ENCODE data around the gene ABLIM3. TPM values are rescaled to one million over a fixed set of nuclear protein-coding genes. Genes with fewer than 3 reads are reported as not detected.

The ABLIM3 gene
- total and polyA plus RNA-seq, 2 of the 13 experiments (the other 11 are each of a cell fraction or from before 2014, with no cell fraction given), result 0.53 to 6.3 TPM

- H4K20me1 ChIP-seq (ENCODE audit: insufficient read depth, low read length), result no peaks in the 10 kb centered on the region
- ATAC-seq (no peak), DNase-seq (ENCODE audit: low spot score) (no peak), FAIRE-seq (no peak)
- intact Hi-C loops (cut with micrococcal nuclease; ENCODE audit: unreplicated experiment), result loop anchor here (1.0 kb wide), 2 partner anchors 10 to 11 kb away; no protein-coding TSS in a partner anchor
- WGBS (ENCODE audit: low lambda C conversion rate), result 63% methylated on average over 5 of the region's 5 CpGs
- H3K4me3 ChIP-seq (replicated peaks in 1 of 3; ENCODE audit: insufficient read depth in 1 of 3, low read depth in 2 of 3, low read length in 3 of 3), result peak overlapping the region; percentile 39 to 70 (median 51); a peak in 5 of 6 replicates
- H2AFZ ChIP-seq (ENCODE audit: low read length), result no peak overlapping the region
- H3K27ac ChIP-seq (ENCODE audit: extremely low read length, insufficient read depth, low read length), result peak overlapping the region; percentile 87
- H3K27me3 ChIP-seq (ENCODE audit: control insufficient read depth in 1 of 2, insufficient read depth in 2 of 2, low read length in 2 of 2), result no peaks in the 10 kb centered on the region
- peak overlapping the region; percentile 89 for H3K4me2 ChIP-seq (ENCODE audit: low read depth, low read length)
- peak overlapping the region; percentile 80 for H3K9ac ChIP-seq (ENCODE audit: insufficient read depth, low read depth, low read length)
- no peak for TF ChIP-seq RNF219 (CRISPR knock-in tag; IDR thresholded peaks at IDR 0.05)
- no peak for TF ChIP-seq SP4 (CRISPR knock-in tag; IDR thresholded peaks at IDR 0.05)
- TF ChIP-seq RFX1 (IDR thresholded peaks at IDR 0.05), result no peak
- TF ChIP-seq ZNF7 (CRISPR knock-in tag; IDR thresholded peaks at IDR 0.05), result no peak
- no peak for TF ChIP-seq ZMYM4 (CRISPR knock-in tag; IDR thresholded peaks at IDR 0.05)
- peak; percentile 70 for TF ChIP-seq ZNF629 (CRISPR knock-in tag; conservative IDR thresholded peaks at IDR 0.05)
- no peak for TF ChIP-seq ZNF564 (CRISPR knock-in tag; IDR thresholded peaks at IDR 0.05)
- no peak for TF ChIP-seq GZF1 (CRISPR knock-in tag; IDR thresholded peaks at IDR 0.05)
- no peak for TF ChIP-seq USF2 (IDR thresholded peaks at IDR 0.05; ENCODE audit: low read depth, low read length)
- TF ChIP-seq USF2 (CRISPR knock-in tag; IDR thresholded peaks at IDR 0.05; ENCODE audit: borderline replicate concordance), result no peak
- H3K79me2 ChIP-seq (ENCODE audit: insufficient read depth, low read length), result peaks cover 10% of the 10 kb centered on the region
- peaks cover 69% of the 10 kb centered on the region for H3K4me1 ChIP-seq (ENCODE audit: insufficient read depth, low read length)
- CTCF ChIA-PET (ENCODE audit: low intra/inter-chr PET ratio, low total read pairs), result no interaction called here
- in situ Hi-C loops (cut with HindIII; ENCODE audit: extremely low pct_ligation_motif_present, low pct_unique_long_range_greater_than_20kb), result no loop called here
- no peaks in the 10 kb centered on the region for H3K36me3 ChIP-seq (replicated peaks in 1 of 2; ENCODE audit: control insufficient read depth in 1 of 2, insufficient read depth in 2 of 2, low read length in 2 of 2)
- POLR2A ChIA-PET, result interaction anchor here (0.9 to 4.1 kb wide), 6 partner anchors 8 to 67 kb away, joined by 3 to 189 read pairs (median 22); partner anchors contain the start of gene ABLIM3
- H3K9me3 ChIP-seq (ENCODE audit: low read length), result no peaks in the 10 kb centered on the region
- no TSS peak for BruUV-seq (replicated peaks)
Observed at GRCh38 chr5:149161850-149162249, 20.6 kb downstream of the ABLIM3 start.
